Central memory CD4-positive, alpha-beta T cell (primary cell): ENCODE results near the gene HERC3.

ENCODE experiments used
- DNase-seq: peaks from one replicate; pipeline ENCODE4 v3.0.0; 2022

The HERC3 gene

DNA sequence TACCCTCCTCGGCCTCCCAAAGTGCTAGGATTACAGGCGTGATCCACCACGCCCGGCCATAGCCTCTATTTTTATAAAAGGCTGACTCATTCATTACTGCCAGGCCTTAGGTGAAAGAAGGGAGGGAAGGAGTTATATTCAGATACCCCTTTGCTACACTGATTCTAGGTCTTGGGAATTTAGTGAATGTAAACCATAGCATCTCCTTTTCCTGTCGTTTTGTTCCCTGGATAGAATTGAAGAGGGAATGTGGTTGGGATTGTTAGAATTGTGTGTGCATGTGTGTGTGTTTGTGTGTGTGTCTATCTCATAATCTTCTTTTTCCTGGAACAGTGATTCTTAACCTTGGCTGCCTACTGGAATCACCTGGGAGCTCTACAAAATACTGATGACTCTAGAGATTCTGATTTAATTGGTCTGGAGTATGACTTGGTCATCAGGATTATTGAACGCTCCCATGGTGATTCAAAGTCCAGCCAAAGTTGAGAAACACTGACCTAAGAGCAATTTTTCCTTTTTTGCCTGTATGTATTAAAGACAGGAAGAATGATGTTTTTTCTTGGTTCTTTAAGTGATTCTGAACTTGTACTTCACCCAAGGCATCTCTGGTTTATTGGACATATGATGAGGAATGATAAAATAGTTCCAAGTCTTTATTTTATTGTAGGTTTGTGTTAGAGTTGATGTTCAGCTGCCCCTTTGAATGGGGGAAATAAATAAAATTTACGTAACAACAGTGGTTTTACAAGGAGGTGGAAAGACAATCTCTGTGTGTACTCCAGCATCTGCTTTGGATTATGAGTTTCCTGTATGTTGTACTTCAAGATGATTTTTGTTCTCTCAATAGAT is 68.4 kb downstream of the HERC3 start:
- DNase-seq: no peak

DNA sequence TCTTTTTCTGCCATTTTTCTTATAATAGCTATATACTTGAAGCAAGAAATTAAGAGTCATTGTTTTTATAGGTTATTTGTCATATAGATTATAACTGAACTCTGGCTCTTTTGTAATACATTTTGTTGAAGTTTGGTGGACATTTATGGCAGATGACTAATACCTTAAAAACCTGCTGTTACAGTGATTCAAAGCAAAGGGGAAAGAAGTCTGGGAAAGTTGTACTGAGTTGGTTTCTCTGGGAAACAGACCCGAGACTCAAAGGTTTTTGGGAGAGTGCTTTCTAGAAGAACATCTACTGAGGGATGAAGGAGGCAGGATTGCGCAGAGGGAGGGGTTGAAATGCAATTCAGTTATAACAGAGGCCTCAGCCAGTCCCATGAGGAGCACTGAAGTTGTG is 69.5 kb downstream of the HERC3 start:
- no peak for DNase-seq

DNA sequence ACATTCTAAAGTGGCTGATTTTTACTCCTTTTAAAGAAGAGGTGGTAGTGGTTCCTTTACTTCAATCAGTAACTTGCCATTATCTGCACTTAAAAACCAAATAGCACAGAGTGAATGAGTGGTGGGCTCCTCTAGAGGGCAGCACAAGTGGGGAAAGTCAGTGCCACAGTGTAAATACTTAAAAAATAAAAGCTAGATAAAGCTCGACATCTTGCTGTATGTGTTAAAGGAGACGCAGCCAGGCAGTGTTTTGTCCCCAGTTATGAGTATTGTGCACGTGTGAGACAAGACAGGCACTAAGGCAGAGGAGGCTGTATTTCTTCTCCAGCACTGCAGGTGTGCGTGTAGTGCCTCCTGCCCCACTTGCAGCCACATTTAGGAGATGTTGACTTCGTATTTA is 80.7 kb downstream of the HERC3 start:
- no peak for DNase-seq

DNA sequence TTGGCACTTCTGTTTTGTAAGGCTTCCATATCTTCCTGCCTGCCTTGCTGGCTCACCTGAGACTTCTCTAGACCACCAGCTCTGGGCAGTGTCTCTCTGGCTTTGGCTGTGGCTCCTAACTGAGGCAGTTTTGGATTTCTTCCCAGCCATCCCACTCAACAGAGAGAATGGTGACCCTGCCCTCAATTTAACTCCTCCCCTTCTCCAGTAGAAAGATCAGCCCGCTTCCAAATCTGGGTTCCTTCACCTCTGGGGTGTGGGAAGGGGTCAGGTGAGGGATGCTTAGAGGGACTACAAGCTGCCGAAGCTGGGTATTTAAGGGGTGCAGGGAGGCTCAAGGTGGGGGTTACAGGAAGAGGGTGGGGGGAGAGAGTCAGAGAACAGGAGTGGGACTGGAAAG is 81.6 kb downstream of the HERC3 start:
- no peak for DNase-seq

DNA sequence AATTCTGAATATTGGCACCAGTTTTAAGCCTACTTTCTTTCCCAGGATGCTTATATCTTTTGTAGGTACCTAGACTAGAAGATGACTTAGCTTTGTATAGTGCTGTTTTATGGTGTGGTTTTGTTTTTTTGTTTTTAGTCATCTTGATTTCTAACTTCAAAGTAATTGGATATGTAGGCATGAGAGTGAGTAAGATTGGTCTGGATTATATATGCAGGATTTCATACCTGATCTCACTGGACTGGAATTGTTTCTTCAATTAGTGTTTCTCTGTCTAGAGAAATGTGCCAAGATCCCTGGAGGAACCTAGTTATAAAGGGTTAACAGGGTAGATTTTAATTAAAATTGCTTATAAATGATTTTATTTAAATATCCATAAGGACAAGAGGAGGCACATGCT is 82.3 kb downstream of the HERC3 start:
- no peak for DNase-seq

DNA sequence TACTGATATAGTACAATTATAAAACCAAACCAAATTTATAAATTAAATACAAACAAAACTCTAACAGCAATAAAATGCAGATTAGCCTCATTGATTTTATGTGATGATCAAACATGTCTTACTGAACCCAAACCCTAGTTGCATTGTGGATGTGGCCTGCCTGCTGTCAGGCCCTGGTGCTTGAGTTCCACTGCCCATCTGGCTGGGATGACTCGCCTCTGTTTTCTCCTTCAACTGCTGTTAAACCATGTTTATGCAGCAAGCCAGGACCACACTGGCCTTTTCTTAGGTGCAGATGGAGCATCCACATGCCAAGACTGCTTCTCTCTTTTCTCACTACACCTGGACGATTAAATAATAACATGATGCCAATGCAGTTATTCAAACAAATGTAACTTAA is 82.7 kb downstream of the HERC3 start:
- DNase-seq: no peak

DNA sequence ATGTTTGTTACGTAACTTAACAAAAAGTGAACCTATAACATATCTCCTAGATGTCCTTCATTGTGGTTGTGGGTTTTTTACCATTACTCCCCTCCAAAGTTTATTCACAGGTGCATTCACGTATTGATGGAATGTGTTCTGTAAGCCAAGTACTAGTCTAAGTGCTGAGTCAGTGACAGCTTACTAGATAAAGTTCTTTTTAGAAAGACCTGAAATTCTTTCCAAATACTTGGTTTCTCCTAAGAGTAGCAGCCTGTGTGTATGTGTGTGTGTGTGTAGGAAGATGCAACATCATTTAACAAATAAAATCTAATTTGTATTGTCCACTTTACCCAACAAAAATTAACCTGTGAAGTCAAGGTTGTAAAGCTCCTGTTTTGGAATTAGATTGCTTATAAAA is 83.3 kb downstream of the HERC3 start:
- DNase-seq: no peak

DNA sequence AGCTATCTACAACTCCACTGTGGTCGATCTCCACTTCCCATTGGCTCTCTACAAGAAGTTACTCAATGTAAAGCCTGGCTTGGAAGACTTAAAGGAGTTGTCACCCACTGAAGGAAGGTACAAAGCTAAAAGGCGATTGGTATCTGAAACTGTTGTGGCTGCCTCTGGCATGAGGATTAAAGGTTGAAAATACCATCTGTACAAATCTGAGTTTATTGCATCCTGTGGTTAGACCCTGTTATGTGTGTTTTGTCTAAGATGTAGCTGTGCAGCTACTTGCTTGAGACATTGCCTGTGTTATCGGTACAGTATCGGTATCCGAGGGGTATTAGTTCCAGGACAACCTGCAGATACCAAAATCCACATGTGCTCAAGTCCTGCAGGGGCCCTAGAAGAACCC is 88.9 kb downstream of the HERC3 start:
- DNase-seq: no peak

DNA sequence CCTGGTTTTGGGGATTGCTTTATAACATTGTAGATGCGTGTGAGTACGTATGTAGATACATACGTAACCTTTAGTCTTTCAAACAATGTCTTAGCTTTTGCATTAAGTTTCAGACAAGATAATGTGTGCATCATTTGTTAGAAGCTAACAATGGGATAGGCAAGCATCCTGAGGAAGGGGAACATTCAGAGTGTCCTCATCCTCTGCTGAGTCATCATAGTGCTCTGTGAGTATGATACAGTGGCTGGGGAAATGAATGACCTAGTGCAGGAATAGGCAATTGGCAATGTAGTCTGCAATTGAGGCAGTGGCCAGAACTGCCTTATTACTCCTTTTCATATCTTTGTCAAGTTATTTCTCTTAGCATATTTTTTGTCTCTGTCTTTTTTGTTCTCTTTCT is 98.1 kb downstream of the HERC3 start:
- DNase-seq: no peak

DNA sequence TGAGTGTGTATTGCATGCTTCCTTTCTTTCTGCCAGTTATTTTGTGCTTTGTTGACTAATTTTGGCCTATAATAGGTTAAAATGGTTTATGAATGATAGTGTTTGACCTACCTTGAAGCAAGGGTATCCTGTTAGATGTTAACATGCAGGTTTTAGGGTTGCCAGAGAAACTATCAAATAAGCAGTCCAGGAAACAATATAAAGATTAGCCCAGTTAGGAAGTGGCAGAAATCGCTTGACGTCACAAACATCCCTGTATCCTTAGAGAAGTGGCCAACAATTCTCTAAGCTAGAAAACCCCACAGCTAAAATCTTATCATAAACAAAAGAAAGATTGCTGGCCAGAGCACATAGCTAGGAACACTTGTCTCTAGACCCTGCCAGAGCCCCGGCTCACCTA is 101.5 kb downstream of the HERC3 start:
- DNase-seq: no peak

DNA sequence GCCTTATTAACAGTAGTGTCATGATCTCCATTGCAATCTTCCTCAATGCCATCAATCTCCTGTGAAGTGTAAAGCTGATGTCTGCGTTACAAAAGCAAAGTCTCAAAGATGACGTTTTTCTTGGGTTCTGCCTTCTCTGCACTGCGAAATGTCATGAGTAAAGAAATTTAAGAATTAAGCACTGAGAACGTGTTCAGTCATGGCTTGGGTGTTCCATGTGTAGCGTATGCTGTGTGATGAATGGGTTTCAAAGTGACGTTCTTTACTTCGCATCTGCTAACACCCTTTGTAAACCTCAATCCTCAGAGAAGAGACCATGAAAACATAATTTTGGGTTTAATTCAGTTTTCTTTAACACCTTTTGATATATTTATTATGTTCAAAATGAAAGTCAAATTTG is 104.3 kb downstream of the HERC3 start:
- DNase-seq: no peak

DNA sequence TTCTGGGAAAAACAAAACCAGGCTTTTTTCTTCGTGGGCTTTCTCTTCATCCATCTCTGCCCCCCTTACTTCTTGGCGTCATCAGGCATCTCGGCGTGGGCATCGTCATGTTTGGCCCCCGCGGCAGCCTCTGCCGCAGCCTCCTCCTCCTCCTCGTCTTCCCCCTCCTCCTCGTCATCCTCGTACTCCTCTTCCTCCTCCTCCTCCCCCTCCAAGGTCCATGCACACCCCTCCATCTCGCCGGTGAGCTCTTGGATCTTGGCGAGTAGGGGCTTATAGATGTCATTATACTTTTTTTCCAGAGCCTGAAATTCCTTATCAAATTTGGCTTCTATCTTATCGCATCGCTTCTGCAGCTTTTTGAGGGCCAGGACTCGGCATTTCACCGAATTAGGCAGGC is 104.9 kb downstream of the HERC3 start:
- DNase-seq: peak; percentile 9

DNA sequence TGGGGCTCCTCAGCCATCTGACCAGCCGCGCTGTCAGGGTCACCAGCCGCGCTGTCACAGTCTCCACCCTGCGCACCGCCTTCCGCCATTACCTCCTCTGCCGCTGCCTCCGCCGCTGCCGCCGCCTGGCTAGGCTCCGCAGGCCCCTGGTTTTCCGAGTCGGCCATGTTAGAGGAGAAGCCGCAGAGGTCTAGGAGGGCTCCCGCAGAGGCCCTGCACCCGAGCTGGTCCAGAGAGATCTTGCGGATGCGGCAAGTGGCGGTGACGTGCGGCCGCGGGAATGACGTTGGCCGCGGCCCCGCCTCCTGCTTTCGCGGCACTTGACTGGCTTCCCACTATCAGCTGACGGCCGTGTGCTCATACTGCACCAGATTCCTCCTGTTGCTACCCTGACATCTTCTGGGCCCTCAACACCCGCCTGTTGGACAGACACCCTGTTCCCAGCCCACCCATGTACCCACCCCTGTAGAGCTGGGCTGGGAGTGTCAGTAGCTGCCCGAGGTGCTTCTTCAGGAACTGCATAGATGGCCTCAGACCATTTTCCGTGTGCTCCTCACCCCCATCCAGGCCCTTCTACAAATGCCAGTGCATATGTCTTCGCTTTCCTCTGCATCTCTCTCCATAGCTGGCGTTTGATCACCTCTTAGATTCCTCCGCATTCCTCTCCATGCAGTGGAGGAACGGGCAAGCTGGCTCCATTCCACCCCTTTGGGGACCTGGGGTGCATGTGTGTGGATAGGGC is 105.5 kb downstream of the HERC3 start, which contains the start of gene NAP1L5:
Gene NAP1L5, minus strand, starts transcription at position 242 of the 742 bp plus-strand sequence. Its CDS starts 75 bp downstream, at position 167.
- DNase-seq: peak; percentile 84

DNA sequence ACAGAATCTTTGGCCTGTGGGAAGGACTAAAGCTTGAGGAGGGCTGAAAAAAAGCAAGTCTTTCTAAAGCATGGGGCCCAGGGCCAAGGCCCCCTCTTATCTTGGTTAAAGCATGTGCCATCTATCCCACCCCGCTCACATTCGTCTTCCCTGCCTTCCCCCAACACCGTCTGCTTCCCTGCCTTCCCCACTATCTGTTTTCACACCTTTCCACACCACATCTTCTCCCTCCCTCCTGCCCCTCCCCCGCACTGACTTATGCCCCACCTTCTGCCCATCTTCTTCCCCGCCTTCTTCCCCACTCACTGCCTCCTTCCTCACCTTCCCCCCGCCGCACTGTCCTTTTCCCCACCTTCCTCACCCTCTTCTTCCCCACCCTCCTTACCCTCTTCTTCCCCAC is 106.2 kb downstream of the HERC3 start:
- no peak for DNase-seq

DNA sequence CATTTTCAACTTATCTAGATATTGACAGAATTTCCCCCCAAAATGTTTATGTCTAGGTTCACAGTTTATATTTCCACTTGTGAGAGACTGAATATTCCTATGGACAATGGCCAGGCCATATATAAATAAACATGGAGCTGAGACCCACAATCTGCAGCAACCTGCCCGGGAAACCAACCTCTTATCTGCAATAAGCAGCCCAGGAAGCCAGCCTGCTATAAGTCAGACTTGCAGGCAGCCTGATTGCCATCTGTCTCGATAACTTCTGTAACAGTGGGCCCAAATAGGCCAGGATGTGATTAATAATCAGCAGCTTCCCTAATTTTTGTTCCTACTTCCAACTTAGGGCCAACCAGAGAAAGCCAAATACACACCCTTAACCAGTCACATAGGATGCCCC is 110.5 kb downstream of the HERC3 start:
- DNase-seq: no peak

DNA sequence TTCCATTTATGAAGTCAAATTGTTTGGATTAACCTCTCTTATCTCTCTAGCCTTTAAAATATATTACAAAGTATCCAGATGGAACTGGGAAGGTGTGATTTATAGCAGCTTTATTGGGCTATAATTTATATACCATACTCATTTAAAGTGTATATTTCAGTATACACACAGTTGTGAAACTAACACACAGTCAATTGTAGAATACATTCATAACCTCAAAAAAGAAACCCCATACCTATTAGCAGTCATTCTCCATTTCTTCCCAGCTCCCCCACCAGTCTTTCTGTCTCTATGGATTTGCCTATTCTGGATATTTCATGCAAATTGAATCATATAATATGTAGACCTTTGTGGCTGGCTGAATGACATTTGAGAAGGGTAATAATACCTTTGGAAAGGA is 112.9 kb downstream of the HERC3 start:
- DNase-seq: no peak

DNA sequence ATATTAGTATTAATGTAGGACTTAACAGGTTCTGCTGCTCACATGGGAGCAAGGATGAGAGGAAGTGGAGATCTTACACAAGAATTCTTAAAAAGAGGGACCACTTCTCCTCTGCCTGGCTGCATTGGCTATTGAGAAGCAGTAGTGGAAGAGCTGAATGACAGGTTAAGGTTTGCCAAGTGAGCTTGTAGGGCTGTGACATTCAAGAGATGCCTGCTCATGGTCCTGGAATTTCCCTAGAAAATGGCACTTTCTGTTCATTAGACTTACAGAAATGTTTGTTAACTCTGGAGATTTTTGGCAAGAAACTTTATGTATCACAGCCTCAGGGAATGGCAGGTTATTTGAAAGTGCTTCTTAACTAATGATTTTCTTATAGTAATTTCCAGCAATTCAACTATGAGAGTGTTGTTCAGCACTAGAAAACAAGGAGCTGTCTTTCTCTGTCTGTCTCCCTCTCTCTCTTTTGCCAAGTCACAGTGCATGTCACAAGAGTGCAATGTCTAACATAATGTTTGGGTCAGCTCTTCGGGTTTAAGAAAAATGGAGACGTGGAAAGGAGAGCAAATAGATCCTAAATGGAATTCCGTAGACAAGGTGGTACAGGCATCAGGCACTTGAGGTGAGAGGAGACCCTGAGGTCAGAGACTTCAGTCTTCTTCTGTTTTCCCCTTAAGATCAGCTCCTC is 113.7 kb downstream of the HERC3 start:
- no peak for DNase-seq

DNA sequence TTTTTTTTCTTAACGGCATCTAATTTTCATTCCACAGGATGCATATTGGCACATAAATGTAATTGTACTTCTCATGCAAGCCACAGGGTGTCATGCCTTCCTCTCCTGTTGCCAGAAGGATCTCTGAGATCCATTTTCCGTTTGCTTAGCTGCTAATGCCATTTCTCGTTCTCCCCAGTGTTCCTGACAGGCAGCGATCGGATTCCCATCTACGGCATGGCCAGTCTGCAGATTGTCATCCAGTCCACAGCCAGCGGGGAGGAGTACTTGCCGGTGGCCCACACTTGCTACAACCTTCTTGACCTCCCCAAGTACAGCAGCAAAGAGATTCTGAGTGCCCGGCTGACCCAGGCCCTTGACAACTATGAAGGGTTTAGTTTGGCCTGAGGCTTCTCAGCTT is 114.3 kb downstream of the HERC3 start:
- DNase-seq: no peak

DNA sequence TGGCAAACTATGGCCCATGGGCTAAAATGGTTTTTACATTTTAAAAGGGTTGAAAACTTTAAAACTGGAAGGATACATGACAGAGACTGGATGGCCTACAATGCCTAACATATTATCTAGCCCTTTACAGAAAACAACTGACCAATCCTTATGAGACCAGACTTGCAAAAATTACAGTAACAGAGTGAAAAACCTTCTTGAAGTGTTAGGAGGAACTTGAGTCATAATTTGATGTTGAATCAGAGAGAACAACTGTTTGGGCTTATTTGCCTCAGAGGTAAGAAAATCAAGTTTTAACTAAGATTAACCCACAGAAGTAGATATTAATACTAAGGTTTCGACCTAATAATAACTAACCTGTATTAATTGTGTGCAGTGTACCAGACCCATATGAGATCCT is 117.7 kb downstream of the HERC3 start:
- DNase-seq: no peak

DNA sequence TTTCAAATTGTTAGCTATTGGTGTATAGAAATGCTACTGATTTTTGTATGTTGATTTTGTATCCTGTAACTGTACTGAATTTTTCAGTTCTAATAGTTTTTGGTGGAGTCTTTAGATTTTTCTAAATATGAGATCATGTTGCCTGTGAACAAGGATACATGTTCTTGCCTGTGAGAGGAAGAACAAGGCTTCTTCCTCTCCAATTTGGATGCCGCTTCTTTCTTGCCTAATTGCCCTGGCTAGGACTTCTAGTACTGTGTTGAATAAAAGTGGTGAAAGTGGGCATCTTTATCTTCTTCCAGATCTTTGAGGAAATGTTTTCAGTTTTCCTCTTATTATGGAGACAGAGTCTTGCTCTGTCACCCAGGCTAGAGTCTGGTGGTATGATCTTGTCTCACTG is 121.5 kb downstream of the HERC3 start:
- no peak for DNase-seq

DNA sequence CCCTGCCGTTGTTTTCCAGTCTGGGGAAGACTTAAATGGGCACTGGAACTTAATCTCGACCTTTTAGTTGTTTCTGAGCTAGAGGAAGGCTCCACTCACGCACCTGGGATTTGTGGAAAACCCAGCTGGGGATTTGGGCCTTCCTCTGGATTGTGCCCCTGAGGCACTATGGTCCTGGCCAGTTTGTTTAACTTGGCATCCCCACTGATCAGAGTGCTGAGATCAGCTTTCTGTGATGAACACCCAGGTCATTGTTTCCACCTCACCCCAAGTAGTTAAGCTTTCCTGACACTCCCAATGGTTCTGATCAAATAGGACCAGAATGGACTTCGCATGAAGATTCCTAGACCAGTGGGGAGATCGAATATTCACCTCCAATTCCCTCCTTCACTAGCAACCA is 125.8 kb downstream of the HERC3 start:
- DNase-seq: no peak

DNA sequence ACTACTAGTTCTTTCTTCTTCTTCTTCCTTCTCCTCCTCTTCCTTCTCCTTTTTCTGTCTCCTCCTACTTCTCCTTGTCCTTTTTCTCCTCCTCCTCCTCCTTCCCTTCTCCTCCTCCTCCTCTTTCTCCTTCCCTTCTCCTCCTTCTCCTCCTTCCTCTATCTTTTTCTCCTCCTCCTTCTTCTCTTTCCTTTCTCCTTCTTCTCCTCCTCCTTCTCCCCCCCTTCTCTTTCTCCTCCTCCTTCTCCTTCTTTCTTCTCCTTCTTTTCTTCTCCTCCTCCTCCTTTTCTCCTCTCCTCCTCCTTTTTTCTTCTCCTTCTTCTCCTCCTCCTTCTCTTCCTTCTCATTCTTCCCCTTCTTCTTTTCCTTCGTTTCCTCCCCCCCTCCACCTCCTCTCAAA is 127.1 kb downstream of the HERC3 start:
- DNase-seq: no peak
